Activated T-helper 17 cell treated with anti-CD3 and anti-CD28 coated beads, Interleukin-2, amount 50 U/mL, for 72 hours (primary cell): ENCODE results near the gene APIP. TPM values are rescaled to one million over a fixed set of nuclear protein-coding genes. Genes with fewer than 3 reads are reported as not detected.
"Not testable (repeated sequence)": the region's sequence is repeated elsewhere in the genome, so short reads cannot be mapped to it uniquely, and the experiment has no call there.

ENCODE experiments used
- ATAC-seq: fragments of 150-1000 bp; cut with Tn5 transposase; replicated peaks from 2 replicates; pipeline ENCODE4 v1.10.0; 2021; ENCODE audit warnings: mild to moderate bottlenecking, moderate library complexity
- H3K27ac Mint-ChIP-seq: one replicate; pipeline ENCODE4 v1.8.0; 2022; ENCODE audit warnings: mixed read lengths
- H3K27me3 Mint-ChIP-seq: one replicate; pipeline ENCODE4 v1.8.0; 2022; ENCODE audit warnings: mixed read lengths
- H3K36me3 Mint-ChIP-seq: one replicate; pipeline ENCODE4 v1.8.0; 2022; ENCODE audit warnings: low read depth, mild to moderate bottlenecking, mixed read lengths
- H3K4me1 Mint-ChIP-seq: one replicate; pipeline ENCODE4 v1.8.0; 2022; ENCODE audit warnings: mixed read lengths
- H3K4me3 Mint-ChIP-seq: one replicate; pipeline ENCODE4 v1.8.0; 2022; ENCODE audit warnings: mild to moderate bottlenecking, mixed read lengths
- H3K9me3 Mint-ChIP-seq: one replicate; pipeline ENCODE4 v1.8.0; 2022; ENCODE audit warnings: mixed read lengths
- total RNA-seq, 2 donors: library from RNA; stranded (reverse); gene quantifications; one replicate each; pipeline ENCODE4 v1.2.3, GENCODE V29; 2022

Gene APIP
- total RNA-seq, 2 donors from 2014 or later = 19.5 to 30.6 TPM

- no peaks in the 10 kb centered on the region for H3K27me3 Mint-ChIP-seq
- ATAC-seq = no peak
- no peak overlapping the region for H3K27ac Mint-ChIP-seq
- H3K4me3 Mint-ChIP-seq = no peak overlapping the region
- peaks cover 12% of the 10 kb centered on the region for H3K4me1 Mint-ChIP-seq
- no peaks in the 10 kb centered on the region for H3K9me3 Mint-ChIP-seq
- H3K36me3 Mint-ChIP-seq = peaks cover 25% of the 10 kb centered on the region
Observed at GRCh38 chr11:34936945-34937629, 20.9 kb upstream of the APIP start.

GRCh38 chr11:34929794-34930763 is 13.9 kb upstream of the APIP start:
- no peak for ATAC-seq
- peaks cover 29% of the 10 kb centered on the region for H3K36me3 Mint-ChIP-seq
- no peak overlapping the region for H3K4me3 Mint-ChIP-seq
- H3K27me3 Mint-ChIP-seq = no peaks in the 10 kb centered on the region
- H3K9me3 Mint-ChIP-seq = no peaks in the 10 kb centered on the region
- H3K27ac Mint-ChIP-seq = no peak overlapping the region
- H3K4me1 Mint-ChIP-seq = peaks cover 12% of the 10 kb centered on the region

DNA sequence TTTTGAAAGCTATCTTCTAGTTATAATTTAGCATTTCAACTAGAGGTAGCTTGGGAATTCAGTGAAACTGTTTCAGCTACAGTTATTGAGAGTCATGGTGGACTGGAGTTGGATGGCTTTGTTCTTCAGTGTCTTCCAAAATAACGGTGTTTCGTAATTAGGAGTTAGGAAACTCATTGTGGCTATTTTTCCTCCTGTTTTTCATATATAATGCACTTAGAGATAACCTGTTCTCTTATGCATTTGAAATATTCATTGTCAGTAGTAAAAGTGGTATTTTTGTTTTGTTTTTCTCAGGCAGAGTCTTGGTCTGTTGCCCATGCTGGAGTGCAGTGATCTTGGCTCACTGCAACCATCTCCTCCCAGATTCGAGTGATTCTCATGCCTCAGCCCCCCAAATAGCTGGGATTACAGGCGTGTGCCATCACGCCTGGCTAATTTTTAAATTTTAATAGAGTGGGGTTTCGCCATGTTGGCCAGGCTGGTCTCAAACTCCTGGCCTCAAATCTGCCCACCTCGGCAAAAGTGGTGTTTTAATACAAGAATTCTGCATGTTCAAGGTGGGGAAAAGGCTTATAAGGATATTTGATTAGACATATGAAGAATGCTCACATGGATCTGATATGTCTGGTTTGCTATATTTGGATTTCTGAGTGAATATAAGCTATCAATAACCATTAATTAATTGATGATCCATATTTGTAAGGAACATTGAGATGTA is 12.9 kb upstream of the APIP start:
- H3K9me3 Mint-ChIP-seq = no peaks in the 10 kb centered on the region
- ATAC-seq = no peak

DNA sequence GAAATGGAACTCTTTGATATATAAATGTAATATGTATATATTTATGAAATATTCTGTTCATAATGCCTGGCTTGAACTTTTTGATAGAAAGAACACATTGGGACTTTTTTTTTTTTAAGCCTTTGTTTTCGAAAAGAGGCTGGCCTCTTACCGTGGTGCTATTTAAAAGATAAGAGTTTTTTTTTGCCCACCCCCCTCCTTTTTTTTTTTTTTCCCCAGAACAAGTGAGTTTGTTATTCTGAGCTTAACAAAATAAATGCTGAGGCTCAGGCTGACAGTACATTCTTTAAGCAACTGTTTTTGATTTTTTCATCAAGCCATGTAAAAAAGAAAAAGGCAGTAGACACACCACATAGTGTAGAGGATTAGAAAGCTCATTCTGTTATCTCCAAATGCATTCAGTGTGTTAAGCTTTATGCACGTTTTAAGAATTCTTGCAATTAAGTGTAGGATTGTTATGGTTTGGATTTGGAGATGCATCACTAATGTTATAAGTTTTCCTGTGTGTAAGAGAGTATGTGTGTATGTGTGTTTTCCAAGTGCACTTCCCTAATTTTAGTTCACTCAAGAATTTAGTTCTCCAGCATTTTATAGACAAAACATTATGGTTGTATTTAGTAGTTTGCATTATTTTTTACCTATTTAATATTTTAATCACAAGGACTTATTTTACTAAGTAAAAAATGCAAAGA is 12.2 kb upstream of the APIP start:
- peaks cover 22% of the 10 kb centered on the region for H3K36me3 Mint-ChIP-seq
- no peaks in the 10 kb centered on the region for H3K9me3 Mint-ChIP-seq
- no peak for ATAC-seq
- peaks cover 12% of the 10 kb centered on the region for H3K4me1 Mint-ChIP-seq
- H3K4me3 Mint-ChIP-seq = no peak overlapping the region
- H3K27me3 Mint-ChIP-seq = no peaks in the 10 kb centered on the region
- no peak overlapping the region for H3K27ac Mint-ChIP-seq

More for the DNA sequence above, 12.9 kb upstream of the APIP start:
- no peaks in the 10 kb centered on the region for H3K27me3 Mint-ChIP-seq
- H3K36me3 Mint-ChIP-seq = peaks cover 26% of the 10 kb centered on the region
- H3K4me1 Mint-ChIP-seq = peaks cover 12% of the 10 kb centered on the region
- no peak overlapping the region for H3K27ac Mint-ChIP-seq
- no peak overlapping the region for H3K4me3 Mint-ChIP-seq

DNA sequence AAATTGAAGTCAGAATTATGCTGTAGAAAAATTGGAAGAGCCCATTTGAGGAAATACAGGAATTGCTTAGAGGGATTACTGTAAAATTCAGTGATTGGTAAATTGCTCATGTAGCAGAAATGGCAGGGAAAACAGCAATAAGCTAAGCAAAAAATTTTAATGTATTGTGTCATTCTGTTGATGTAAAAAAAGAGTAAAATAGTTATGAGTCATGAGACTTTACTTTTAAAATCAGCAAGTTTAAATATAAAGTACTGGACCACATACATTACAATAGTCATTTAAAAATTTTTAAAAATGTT is 10.6 kb upstream of the APIP start:
- no peaks in the 10 kb centered on the region for H3K27me3 Mint-ChIP-seq
- peaks cover 12% of the 10 kb centered on the region for H3K4me1 Mint-ChIP-seq
- H3K4me3 Mint-ChIP-seq = no peak overlapping the region
- H3K27ac Mint-ChIP-seq = no peak overlapping the region
- no peaks in the 10 kb centered on the region for H3K9me3 Mint-ChIP-seq
- no peak for ATAC-seq
- H3K36me3 Mint-ChIP-seq = peaks cover 6% of the 10 kb centered on the region

- H3K36me3 Mint-ChIP-seq = peaks cover under 1% of the 10 kb centered on the region
- H3K9me3 Mint-ChIP-seq = no peaks in the 10 kb centered on the region
- peaks cover 12% of the 10 kb centered on the region for H3K4me1 Mint-ChIP-seq
- H3K4me3 Mint-ChIP-seq = no peak overlapping the region
- ATAC-seq = no peak
- no peaks in the 10 kb centered on the region for H3K27me3 Mint-ChIP-seq
- H3K27ac Mint-ChIP-seq = peak overlapping the region; percentile 12
Observed at GRCh38 chr11:34926101-34926830, 10.1 kb upstream of the APIP start.

- Mint-ChIP-seq H3K4me1 (peaks cover 13% of the 10 kb centered on the region), H3K27me3 (no peaks in the 10 kb centered on the region), H3K9me3 (no peaks in the 10 kb centered on the region), H3K27ac (no peak overlapping the region), H3K36me3 (no peaks in the 10 kb centered on the region), H3K4me3 (no peak overlapping the region)
- no peak for ATAC-seq
Observed at GRCh38 chr11:34924714-34925113, 8.5 kb upstream of the APIP start.

DNA sequence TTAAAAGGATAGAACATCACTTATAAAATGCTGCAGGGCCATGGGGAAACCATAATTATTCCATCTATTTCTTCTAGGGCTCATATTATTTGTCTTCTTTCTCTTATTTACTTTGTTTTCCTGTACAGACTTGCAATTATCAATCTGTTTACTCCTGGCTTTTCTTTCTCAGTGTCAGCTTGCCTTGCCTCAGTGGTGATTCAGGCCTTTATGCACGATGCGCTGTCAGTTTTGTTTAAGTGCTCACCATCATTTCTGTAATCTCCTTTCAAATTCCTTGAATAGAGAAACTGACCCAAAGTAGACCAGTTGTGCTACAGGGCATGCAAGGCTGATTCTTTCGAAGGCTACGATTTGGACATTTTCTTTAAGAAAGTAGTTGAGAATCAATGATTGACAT is 5.0 kb upstream of the APIP start:
- Mint-ChIP-seq H3K36me3 (no peaks in the 10 kb centered on the region), H3K27me3 (no peaks in the 10 kb centered on the region), H3K4me1 (peaks cover 22% of the 10 kb centered on the region), H3K27ac (no peak overlapping the region), H3K4me3 (no peak overlapping the region), H3K9me3 (no peaks in the 10 kb centered on the region)
- no peak for ATAC-seq

GRCh38 chr11:34916843-34917770 is 928 bp upstream of the APIP start:
- H3K36me3 Mint-ChIP-seq = no peaks in the 10 kb centered on the region
- ATAC-seq = peak; percentile 27
- peak overlapping the region; percentile 95 for H3K4me3 Mint-ChIP-seq
- H3K27me3 Mint-ChIP-seq = no peaks in the 10 kb centered on the region
- peak overlapping the region; percentile 98 for H3K27ac Mint-ChIP-seq
- no peaks in the 10 kb centered on the region for H3K9me3 Mint-ChIP-seq
- peaks cover 32% of the 10 kb centered on the region for H3K4me1 Mint-ChIP-seq

DNA sequence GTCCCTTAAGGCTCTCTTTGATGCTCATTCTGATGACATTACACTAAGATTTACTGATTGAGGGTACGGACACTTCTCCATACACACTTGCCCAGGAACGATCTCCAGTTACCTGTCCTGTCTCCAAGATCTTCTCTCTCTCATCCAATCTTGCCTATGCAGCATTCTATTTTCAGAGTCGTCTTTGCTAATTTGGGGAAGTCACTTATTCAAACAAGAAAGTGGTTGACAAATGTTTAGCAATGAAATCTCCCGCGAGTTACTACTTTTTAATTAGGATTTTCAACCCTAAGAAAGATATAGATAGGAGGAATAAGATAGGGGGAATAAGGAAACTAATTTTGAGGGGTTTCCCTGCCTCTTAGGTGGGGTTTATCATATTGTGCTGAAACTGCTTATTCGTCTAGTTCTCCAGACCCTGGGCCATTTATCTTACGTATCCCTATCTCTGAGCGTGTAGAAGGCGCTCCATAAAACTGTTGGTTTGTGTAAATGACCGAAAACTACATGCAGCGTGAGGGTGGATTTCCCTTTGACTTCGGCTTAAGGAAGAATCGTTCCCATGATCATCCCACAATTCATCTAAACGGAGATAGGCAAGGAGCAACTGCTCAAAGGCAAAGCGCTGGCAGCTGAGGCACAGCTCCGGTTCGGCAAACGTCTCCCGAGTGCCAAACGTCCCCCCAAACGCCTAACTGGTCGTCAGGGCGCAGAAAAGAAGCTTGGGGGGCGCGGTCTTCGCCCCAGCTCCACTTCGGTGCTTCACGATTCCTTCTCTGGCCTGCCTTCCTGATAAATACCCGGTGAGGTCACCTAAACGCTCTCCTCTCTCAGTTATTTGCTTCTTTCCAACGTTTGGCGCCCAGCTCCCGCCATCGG is 804 bp downstream of the APIP start:
- Mint-ChIP-seq H3K9me3 (no peaks in the 10 kb centered on the region), H3K4me1 (peaks cover 32% of the 10 kb centered on the region), H3K4me3 (peak overlapping the region; percentile 95), H3K27ac (peak overlapping the region; percentile 98), H3K27me3 (no peaks in the 10 kb centered on the region), H3K36me3 (no peaks in the 10 kb centered on the region)
- ATAC-seq = no peak

GRCh38 chr11:34913556-34913955 is 2.6 kb downstream of the APIP start:
- H3K4me3 Mint-ChIP-seq, ATAC-seq, H3K36me3 Mint-ChIP-seq, H3K9me3 Mint-ChIP-seq, H3K27ac Mint-ChIP-seq, H3K27me3 Mint-ChIP-seq: not testable (repeated sequence)
- H3K4me1 Mint-ChIP-seq = peaks cover 23% of the 10 kb centered on the region

DNA sequence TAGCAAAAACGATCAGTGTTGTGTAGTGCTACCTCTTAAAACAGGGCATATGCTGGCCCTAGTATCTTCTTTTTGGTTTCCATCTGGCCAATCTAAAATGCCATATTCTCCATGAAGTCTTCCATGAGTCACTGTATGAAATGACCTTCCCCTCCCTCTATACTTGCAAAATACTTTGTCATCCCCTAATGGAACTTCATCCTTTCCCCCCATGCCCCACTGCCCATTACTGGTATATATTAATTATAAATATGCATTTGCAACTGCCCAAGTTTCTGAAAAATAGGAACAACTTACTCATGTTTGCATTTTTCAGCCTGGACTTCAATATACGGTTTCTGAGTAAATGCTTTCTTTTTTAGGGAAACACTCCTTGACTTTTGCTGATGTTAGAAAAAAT is 4.5 kb downstream of the APIP start:
- Mint-ChIP-seq H3K27ac (no peak overlapping the region), H3K27me3 (no peaks in the 10 kb centered on the region), H3K4me1 (peaks cover 13% of the 10 kb centered on the region), H3K4me3 (no peak overlapping the region), H3K36me3 (no peaks in the 10 kb centered on the region), H3K9me3 (no peaks in the 10 kb centered on the region)
- ATAC-seq = no peak
